ENCODE measurements around the gene SEC16B. TPM values are rescaled to one million over a fixed set of nuclear protein-coding genes. Genes with fewer than 3 reads are reported as not detected.
A peak's percentile ranks its signal among the peaks of the same experiment; 100 is the strongest.

The SEC16B gene
- total and polyA plus RNA-seq, 2 experiments from 2014 or later = 1.8 to 1.9 TPM

DNA sequence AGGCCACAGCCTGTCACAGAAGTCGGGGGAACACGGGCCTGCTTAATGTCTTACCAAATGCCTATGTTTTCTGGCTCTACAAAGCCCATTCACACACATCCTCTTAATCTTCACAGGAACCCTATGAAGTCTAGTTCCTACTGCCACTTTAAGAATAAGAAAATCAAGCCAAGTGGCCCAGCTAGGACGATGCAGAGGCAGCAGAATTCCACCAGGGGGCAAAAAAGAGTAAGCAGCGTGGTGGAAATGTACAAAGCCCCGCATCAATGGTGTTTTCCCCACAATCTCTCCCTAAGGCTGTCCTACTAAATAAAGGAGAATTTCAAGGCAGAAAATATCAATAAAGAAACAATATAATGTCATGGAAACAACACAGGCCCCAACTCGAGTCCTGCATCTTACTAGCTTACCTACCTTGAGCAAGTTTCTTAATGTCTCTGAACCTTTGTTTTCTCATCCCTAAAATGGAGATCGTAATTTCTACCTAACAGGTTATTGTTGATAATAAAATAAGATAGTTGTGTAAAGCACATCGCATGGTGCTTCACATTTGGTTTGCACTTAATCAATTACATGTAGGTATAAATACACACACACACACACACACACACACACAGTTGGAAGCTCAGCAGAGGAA, 21.4 kb downstream of the SEC16B start:
- in situ Hi-C loops (cut with MboI) = loop anchor here (10.0 kb wide), 1 partner anchor 1054 kb away; no protein-coding TSS in a partner anchor

DNA sequence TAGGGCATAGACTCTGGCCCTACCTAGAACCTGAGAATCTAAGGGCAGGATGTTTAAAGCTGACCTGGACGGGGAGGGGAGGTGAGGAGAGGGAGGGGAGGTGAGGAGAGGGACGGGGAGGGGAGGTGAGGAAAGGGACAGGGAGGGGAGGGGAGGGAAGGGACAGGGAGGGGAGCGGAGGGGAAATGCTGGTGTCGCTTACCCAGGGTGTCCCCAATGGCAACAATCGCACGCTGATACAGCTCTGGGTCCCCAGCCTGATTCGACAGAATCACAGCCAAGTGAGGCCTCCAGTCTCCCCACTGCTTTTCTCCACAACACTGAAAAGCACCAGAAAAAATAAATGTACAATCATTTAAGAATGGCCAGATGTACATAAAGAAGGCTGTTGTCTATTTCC, 22.2 kb downstream of the SEC16B start:
- Histone ChIP-seq H3K9me3 (ENCODE audit: low read depth) (no peaks in the 10 kb centered on the region), H3K4me1 (ENCODE audit: insufficient read depth) (no peaks in the 10 kb centered on the region; the same call in 1 of the 2 replicates), H3K27ac (no peak overlapping the region), H3K79me2 (ENCODE audit: insufficient read depth) (no peaks in the 10 kb centered on the region), H3K27me3 (replicated peaks; ENCODE audit: insufficient read depth) (no peaks in the 10 kb centered on the region), H3K4me3 (no peak overlapping the region), H3K9ac (no peak overlapping the region), H3K9me2 (ENCODE audit: insufficient read depth) (no peaks in the 10 kb centered on the region), H3K4me2 (ENCODE audit: unreplicated experiment) (no peak overlapping the region), H2AFZ (no peak overlapping the region), H3K36me3 (ENCODE audit: low read depth) (no peaks in the 10 kb centered on the region), H4K20me1 (ENCODE audit: insufficient read depth) (no peaks in the 10 kb centered on the region), H3F3A (ENCODE audit: insufficient read depth) (no peaks in the 10 kb centered on the region)
- TF ChIP-seq EZH2 (IDR thresholded peaks at IDR 0.05; ENCODE audit: insufficient read depth, poor library complexity, severe bottlenecking) = no peak
- no peak for TF ChIP-seq EZH2phosphoT487 (IDR thresholded peaks at IDR 0.05; ENCODE audit: insufficient read depth, low read depth)
- 85 to 100% methylated on average over 1 to 7 of the region's 7 CpGs for WGBS, 2 experiments (ENCODE audit: low coverage in 1 of 2, low lambda C conversion rate in 2 of 2, missing lambda C conversion rate in 2 of 2)
- in situ Hi-C loops (cut with MboI) = loop anchor here (10.0 kb wide), 1 partner anchor 1053 kb away; no protein-coding TSS in a partner anchor
- DNase-seq = no peak

More for the DNA sequence above, 21.4 kb downstream of the SEC16B start:
- Histone ChIP-seq H3K9me2 (ENCODE audit: insufficient read depth) (no peaks in the 10 kb centered on the region), H3K4me1 (ENCODE audit: insufficient read depth) (peaks cover 3% of the 10 kb centered on the region), H3K4me3 (no peak overlapping the region), H3K27ac (no peak overlapping the region), H3K36me3 (ENCODE audit: low read depth) (no peaks in the 10 kb centered on the region), H3F3A (ENCODE audit: insufficient read depth) (no peaks in the 10 kb centered on the region), H4K20me1 (ENCODE audit: insufficient read depth) (no peaks in the 10 kb centered on the region), H2AFZ (no peak overlapping the region), H3K9me3 (ENCODE audit: low read depth) (no peaks in the 10 kb centered on the region), H3K27me3 (replicated peaks; ENCODE audit: insufficient read depth) (no peaks in the 10 kb centered on the region), H3K79me2 (ENCODE audit: insufficient read depth) (no peaks in the 10 kb centered on the region), H3K4me2 (ENCODE audit: unreplicated experiment) (no peak overlapping the region), H3K9ac (no peak overlapping the region)
- TF ChIP-seq EZH2 (IDR thresholded peaks at IDR 0.05; ENCODE audit: insufficient read depth, poor library complexity, severe bottlenecking) (no peak), EZH2phosphoT487 (IDR thresholded peaks at IDR 0.05; ENCODE audit: insufficient read depth, low read depth) (no peak)
- WGBS, 2 experiments (ENCODE audit: low coverage in 1 of 2, low lambda C conversion rate in 2 of 2, missing lambda C conversion rate in 2 of 2) = 16 to 21% methylated on average over 8 of the region's 8 CpGs
- peak; percentile 82 for DNase-seq

DNA sequence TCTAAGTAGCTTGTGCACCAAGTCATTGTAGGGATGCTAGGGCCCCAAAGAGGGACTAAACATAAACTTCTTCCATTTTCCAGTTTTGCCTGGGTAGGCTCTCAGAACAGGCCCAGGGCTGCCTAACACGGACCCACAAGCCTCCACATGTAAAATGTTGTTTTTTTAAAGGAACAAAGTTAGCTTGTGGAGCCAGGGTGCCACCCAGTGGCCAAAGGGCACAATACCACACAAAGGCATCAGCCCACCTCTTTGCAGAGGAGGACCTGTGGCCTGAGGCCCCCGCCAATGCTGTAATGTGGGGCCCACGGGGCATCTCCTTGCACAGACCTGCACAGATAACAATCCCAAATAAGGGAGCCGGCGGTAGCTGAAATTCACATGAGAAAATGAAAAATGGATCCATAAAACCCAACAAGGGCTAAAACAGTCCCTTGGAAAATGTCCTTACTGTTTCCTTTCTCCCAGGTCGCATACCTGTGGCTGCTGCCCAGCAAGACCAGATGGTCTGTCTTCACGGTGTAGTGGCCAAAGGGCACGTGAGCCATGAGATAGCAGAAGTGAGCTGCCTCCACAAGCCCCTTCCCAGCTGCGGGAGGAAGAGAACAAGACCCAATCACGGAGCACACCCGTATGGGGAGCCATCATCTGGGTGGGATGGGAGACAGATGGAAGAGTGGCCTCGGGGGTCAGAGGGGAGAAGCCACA, 23.8 kb downstream of the SEC16B start:
- in situ Hi-C loops (cut with MboI) = loop anchor here (10.0 kb wide), 1 partner anchor 1051 kb away; no protein-coding TSS in a partner anchor

DNA sequence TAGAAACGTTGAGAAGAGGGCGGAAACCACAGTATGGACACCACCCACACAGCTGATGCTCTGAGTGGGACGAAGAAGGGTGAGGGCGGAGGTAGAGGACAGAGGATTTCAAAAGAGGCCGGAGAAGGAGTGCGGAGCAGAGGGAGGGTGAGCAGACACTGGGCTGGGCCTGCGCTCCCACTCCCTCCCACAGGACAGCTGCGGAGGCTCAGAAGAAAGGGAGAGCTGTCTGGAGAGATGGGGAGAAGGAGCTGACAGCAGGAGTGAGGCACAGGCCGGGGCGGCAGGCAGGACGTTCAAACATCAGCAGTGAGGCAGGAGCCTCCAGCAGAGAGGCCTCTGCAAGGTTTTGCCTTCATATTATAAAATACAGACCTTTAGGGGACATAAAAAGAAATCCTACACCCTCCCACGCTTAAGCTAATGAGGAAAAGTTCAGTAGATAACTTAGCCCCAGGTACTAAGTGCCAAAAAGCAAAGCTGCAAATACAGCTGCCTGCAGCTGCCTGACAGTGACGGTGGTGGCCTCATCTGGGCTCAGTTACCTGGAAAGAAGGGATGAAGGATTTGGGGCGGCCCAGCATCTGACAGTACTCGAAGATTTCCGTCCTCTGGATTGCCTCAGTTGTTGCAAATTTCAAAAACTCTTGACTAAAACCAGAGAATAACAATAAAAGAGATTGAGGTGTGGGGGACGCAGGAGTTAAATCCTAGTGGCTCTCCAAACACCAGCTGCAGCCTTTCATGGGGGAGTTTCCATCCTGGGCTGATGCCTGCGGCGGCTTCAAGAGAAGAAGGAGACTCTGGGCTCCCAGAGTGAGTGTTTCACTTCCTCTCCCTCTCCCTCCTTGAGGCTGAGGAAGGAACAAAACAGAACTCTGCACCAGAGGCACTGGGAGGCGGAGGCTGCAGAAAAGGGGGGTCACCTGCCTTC, 25.6 kb downstream of the SEC16B start:
- DNase-seq = no peak
- Histone ChIP-seq H3F3A (ENCODE audit: insufficient read depth) (no peaks in the 10 kb centered on the region), H3K4me1 (ENCODE audit: insufficient read depth) (no peaks in the 10 kb centered on the region; the same call in 1 of the 2 replicates), H3K4me2 (ENCODE audit: unreplicated experiment) (no peak overlapping the region), H4K20me1 (ENCODE audit: insufficient read depth) (no peaks in the 10 kb centered on the region), H3K9ac (no peak overlapping the region), H3K9me3 (ENCODE audit: low read depth) (no peaks in the 10 kb centered on the region), H3K27ac (no peak overlapping the region), H3K27me3 (replicated peaks; ENCODE audit: insufficient read depth) (no peaks in the 10 kb centered on the region), H3K4me3 (no peak overlapping the region), H3K79me2 (ENCODE audit: insufficient read depth) (no peaks in the 10 kb centered on the region), H2AFZ (no peak overlapping the region), H3K9me2 (ENCODE audit: insufficient read depth) (no peaks in the 10 kb centered on the region), H3K36me3 (ENCODE audit: low read depth) (no peaks in the 10 kb centered on the region)
- in situ Hi-C loops (cut with MboI) = loop anchor here (10.0 kb wide), 1 partner anchor 1049 kb away; no protein-coding TSS in a partner anchor
- 88 to 93% methylated on average over 20 of the region's 20 CpGs for WGBS, 2 experiments (ENCODE audit: low coverage in 1 of 2, low lambda C conversion rate in 2 of 2, missing lambda C conversion rate in 2 of 2)
- no peak for TF ChIP-seq EZH2phosphoT487 (IDR thresholded peaks at IDR 0.05; ENCODE audit: insufficient read depth, low read depth)
- TF ChIP-seq EZH2 (IDR thresholded peaks at IDR 0.05; ENCODE audit: insufficient read depth, poor library complexity, severe bottlenecking) = no peak

More for the DNA sequence above, 23.8 kb downstream of the SEC16B start:
- Histone ChIP-seq H2AFZ (no peak overlapping the region), H3K36me3 (ENCODE audit: low read depth) (no peaks in the 10 kb centered on the region), H3F3A (ENCODE audit: insufficient read depth) (no peaks in the 10 kb centered on the region), H3K9me3 (ENCODE audit: low read depth) (no peaks in the 10 kb centered on the region), H3K27ac (no peak overlapping the region), H3K4me3 (no peak overlapping the region), H3K27me3 (replicated peaks; ENCODE audit: insufficient read depth) (no peaks in the 10 kb centered on the region), H3K79me2 (ENCODE audit: insufficient read depth) (no peaks in the 10 kb centered on the region), H3K4me1 (ENCODE audit: insufficient read depth) (no peaks in the 10 kb centered on the region; the same call in 1 of the 2 replicates), H3K9me2 (ENCODE audit: insufficient read depth) (no peaks in the 10 kb centered on the region), H3K9ac (no peak overlapping the region), H3K4me2 (ENCODE audit: unreplicated experiment) (no peak overlapping the region), H4K20me1 (ENCODE audit: insufficient read depth) (no peaks in the 10 kb centered on the region)
- 40% methylated on average over 12 of the region's 12 CpGs for whole genome bisulfite sequencing, 2 experiments (ENCODE audit: low coverage in 1 of 2, low lambda C conversion rate in 2 of 2, missing lambda C conversion rate in 2 of 2)
- DNase-seq = peak; percentile 74
- TF ChIP-seq EZH2phosphoT487 (IDR thresholded peaks at IDR 0.05; ENCODE audit: insufficient read depth, low read depth) (no peak), EZH2 (IDR thresholded peaks at IDR 0.05; ENCODE audit: insufficient read depth, poor library complexity, severe bottlenecking) (no peak)

All from GM23248 (cell line).